ENCODE measurements around the gene SYNGR2. TPM values are rescaled to one million over a fixed set of nuclear protein-coding genes. Genes with fewer than 3 reads are reported as not detected.

SYNGR2 gene
- total and polyA plus RNA-seq, 2 experiments from 2014 or later: 107 to 269 TPM

GRCh38 chr17:78122216-78122930, 46.0 kb upstream of the SYNGR2 start:
- Histone ChIP-seq H3K4me3 (no peak overlapping the region), H3K4me1 (ENCODE audit: low read depth) (peaks cover 14% of the 10 kb centered on the region), H3K9me3 (ENCODE audit: low read depth) (no peaks in the 10 kb centered on the region), H3K27me3 (no peaks in the 10 kb centered on the region), H3K36me3 (peaks cover 19% of the 10 kb centered on the region), H3K27ac (no peak overlapping the region)
- DNase-seq (ENCODE audit: low read depth in 1 of 2, low spot score in 1 of 2): no peak
- TF ChIP-seq CTCF (IDR thresholded peaks at IDR 0.05; ENCODE audit: low read depth, low read length): no peak

GRCh38 chr17:78122931-78123249, 45.5 kb upstream of the SYNGR2 start:
- H3K36me3 ChIP-seq: peaks cover 19% of the 10 kb centered on the region
- no peak for TF ChIP-seq CTCF (IDR thresholded peaks at IDR 0.05; ENCODE audit: low read depth, low read length)
- no peak for DNase-seq (ENCODE audit: low read depth in 1 of 2, low spot score in 1 of 2)
- no peak overlapping the region for H3K27ac ChIP-seq
- no peaks in the 10 kb centered on the region for H3K27me3 ChIP-seq
- no peaks in the 10 kb centered on the region for H3K9me3 ChIP-seq (ENCODE audit: low read depth)
- no peak overlapping the region for H3K4me3 ChIP-seq
- peaks cover 14% of the 10 kb centered on the region for H3K4me1 ChIP-seq (ENCODE audit: low read depth)

- no peak for TF ChIP-seq CTCF (IDR thresholded peaks at IDR 0.05; ENCODE audit: low read depth, low read length)
- no peaks in the 10 kb centered on the region for H3K9me3 ChIP-seq (ENCODE audit: low read depth)
- peaks cover 14% of the 10 kb centered on the region for H3K4me1 ChIP-seq (ENCODE audit: low read depth)
- no peak overlapping the region for H3K27ac ChIP-seq
- DNase-seq (ENCODE audit: low read depth in 1 of 2, low spot score in 1 of 2): no peak
- H3K36me3 ChIP-seq: peaks cover 19% of the 10 kb centered on the region
- H3K4me3 ChIP-seq: no peak overlapping the region
- H3K27me3 ChIP-seq: no peaks in the 10 kb centered on the region
These were observed 45.0 kb upstream of the SYNGR2 start for GRCh38 chr17:78123258-78123929.

- TF ChIP-seq CTCF (IDR thresholded peaks at IDR 0.05; ENCODE audit: low read depth, low read length): no peak
- Histone ChIP-seq H3K9me3 (ENCODE audit: low read depth) (no peaks in the 10 kb centered on the region), H3K4me3 (no peak overlapping the region), H3K27me3 (no peaks in the 10 kb centered on the region), H3K27ac (no peak overlapping the region), H3K36me3 (peaks cover 19% of the 10 kb centered on the region), H3K4me1 (ENCODE audit: low read depth) (peaks cover 14% of the 10 kb centered on the region)
- DNase-seq (ENCODE audit: low read depth in 1 of 2, low spot score in 1 of 2): no peak
These were observed 44.1 kb upstream of the SYNGR2 start for GRCh38 chr17:78124081-78124835.

DNA sequence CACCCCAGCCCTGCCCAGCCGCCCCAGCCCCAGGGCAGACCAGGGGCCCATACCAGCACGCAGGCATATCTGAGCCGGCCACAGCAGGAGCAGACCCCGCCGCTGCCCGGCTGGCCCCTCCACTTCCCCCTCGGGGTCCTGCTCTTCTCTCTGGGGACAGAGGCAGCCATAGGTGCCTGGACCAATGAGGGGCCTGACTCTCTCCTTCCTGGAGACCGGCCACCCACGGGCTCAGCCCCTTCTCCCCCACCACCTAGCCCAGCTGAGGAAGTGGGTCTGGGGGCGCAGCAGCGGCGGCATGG, 43.6 kb upstream of the SYNGR2 start:
- Histone ChIP-seq H3K4me1 (ENCODE audit: low read depth) (peaks cover 14% of the 10 kb centered on the region), H3K27me3 (no peaks in the 10 kb centered on the region), H3K36me3 (peaks cover 19% of the 10 kb centered on the region), H3K27ac (peak overlapping the region; percentile 88), H3K9me3 (ENCODE audit: low read depth) (no peaks in the 10 kb centered on the region), H3K4me3 (no peak overlapping the region)
- no peak for TF ChIP-seq CTCF (IDR thresholded peaks at IDR 0.05; ENCODE audit: low read depth, low read length)
- no peak for DNase-seq (ENCODE audit: low read depth in 1 of 2, low spot score in 1 of 2)

All from cardiac muscle cell (in vitro differentiated cells and primary cell).